Activated naive CD4-positive, alpha-beta T cell (primary cell): ENCODE measurements around the gene PTN.
"Not testable (repeated sequence)": the region's sequence is repeated elsewhere in the genome, so short reads cannot be mapped to it uniquely, and the experiment has no call there.

ENCODE experiments used
- DNase-seq, 4 experiments: peaks; one replicate each; lab custom pipeline; 2025; lab: John Stamatoyannopoulos, UW

The PTN gene

GRCh38 chr7:137266764-137267163 is 76.8 kb downstream of the PTN start:
- no peak for DNase-seq

GRCh38 chr7:137265480-137265879 is 78.1 kb downstream of the PTN start:
- not testable (repeated sequence) for DNase-seq

GRCh38 chr7:137262599-137262998 is 80.9 kb downstream of the PTN start:
- DNase-seq, result no peak

GRCh38 chr7:137258552-137258951 is 85.0 kb downstream of the PTN start:
- DNase-seq, result no peak

GRCh38 chr7:137254766-137255165 is 88.8 kb downstream of the PTN start:
- no peak for DNase-seq

GRCh38 chr7:137245890-137246289 is 97.6 kb downstream of the PTN start:
- no peak for DNase-seq

- no peak for DNase-seq
These were observed 98.3 kb downstream of the PTN start for GRCh38 chr7:137245186-137245585.

GRCh38 chr7:137243741-137244140 is 99.8 kb downstream of the PTN start:
- DNase-seq, result no peak

- DNase-seq, result no peak
These were observed 100.9 kb downstream of the PTN start for GRCh38 chr7:137242616-137243015.

GRCh38 chr7:137241655-137242360 is 101.7 kb downstream of the PTN start:
- DNase-seq, result no peak

GRCh38 chr7:137239186-137239585 is 104.3 kb downstream of the PTN start:
- not testable (repeated sequence) for DNase-seq

GRCh38 chr7:137235434-137235833 is 108.1 kb downstream of the PTN start:
- DNase-seq, result no peak

- DNase-seq, result no peak
These were observed 112.4 kb downstream of the PTN start for GRCh38 chr7:137231167-137231566.

GRCh38 chr7:137221467-137221866 is 122.1 kb downstream of the PTN start:
- DNase-seq, result no peak

GRCh38 chr7:137213744-137214143 is 129.8 kb downstream of the PTN start:
- no peak for DNase-seq

- DNase-seq, result no peak
These were observed 134.2 kb downstream of the PTN start for GRCh38 chr7:137209151-137209817.

GRCh38 chr7:137206770-137207169 is 136.8 kb downstream of the PTN start:
- DNase-seq, result no peak

- DNase-seq, result no peak
These were observed 139.3 kb downstream of the PTN start for GRCh38 chr7:137204246-137204645.

- DNase-seq, result no peak
These were observed 140.2 kb downstream of the PTN start for GRCh38 chr7:137203351-137203750.

GRCh38 chr7:137196648-137197047 is 146.9 kb downstream of the PTN start:
- DNase-seq, result no peak

- no peak for DNase-seq
These were observed 147.5 kb downstream of the PTN start for GRCh38 chr7:137195996-137196395.

- not testable (repeated sequence) for DNase-seq
These were observed 161.9 kb downstream of the PTN start for GRCh38 chr7:137181619-137182018.
